ENCODE measurements around the gene FCN2.

- TF ChIP-seq POLR2A (IDR thresholded peaks at IDR 0.05) (no peak), CTCF (IDR thresholded peaks at IDR 0.05) (no peak)
Observed at GRCh38 chr9:134887219-134887618, 6.6 kb downstream of the FCN2 start.

Measured in body of pancreas (tissue), 4 donors.